ENCODE results near the gene FGD3.

Gene FGD3

GRCh38 chr9:93033531-93033930 is 86.2 kb downstream of the FGD3 start:
- DNase-seq (ENCODE audit: extremely low spot score), result no peak
- ChIA-PET CTCF (interaction anchor here (0.6 kb wide), 1 partner anchor 21 kb away, joined by 4 read pairs; no protein-coding TSS in a partner anchor), POLR2A (no interaction called here)
- no peak for TF ChIP-seq BHLHE40 (IDR thresholded peaks at IDR 0.05; ENCODE audit: borderline replicate concordance)
- TF ChIP-seq SUZ12 (IDR thresholded peaks at IDR 0.05), result no peak
- TF ChIP-seq PKNOX1 (IDR thresholded peaks at IDR 0.05), result no peak
- TF ChIP-seq ARNT (IDR thresholded peaks at IDR 0.05), result no peak
- no peak for TF ChIP-seq CTBP1 (IDR thresholded peaks at IDR 0.05; ENCODE audit: borderline replicate concordance)
- TF ChIP-seq LEF1 (IDR thresholded peaks at IDR 0.05; ENCODE audit: borderline replicate concordance), result no peak

- TF ChIP-seq SP1 (IDR thresholded peaks at IDR 0.05) (no peak), L3MBTL2 (conservative IDR thresholded peaks at IDR 0.05) (no peak), SUZ12 (IDR thresholded peaks at IDR 0.05) (no peak), LEF1 (IDR thresholded peaks at IDR 0.05; ENCODE audit: borderline replicate concordance) (no peak), FOXK2 (IDR thresholded peaks at IDR 0.05) (no peak), CTBP1 (IDR thresholded peaks at IDR 0.05; ENCODE audit: borderline replicate concordance) (no peak)
- DNase-seq (ENCODE audit: extremely low spot score), result no peak
- ChIA-PET POLR2A (no interaction called here), CTCF (no interaction called here)
These were observed 87.9 kb downstream of the FGD3 start for GRCh38 chr9:93035106-93035660.

GRCh38 chr9:93035821-93036351 is 88.6 kb downstream of the FGD3 start:
- TF ChIP-seq ELF4 (IDR thresholded peaks at IDR 0.05) (no peak), PKNOX1 (IDR thresholded peaks at IDR 0.05) (peak; percentile 19; the same call in 1 of the 2 replicates)
- ChIA-PET CTCF (no interaction called here), POLR2A (no interaction called here)
- DNase-seq (ENCODE audit: extremely low spot score), result no peak

GRCh38 chr9:93036887-93037475 is 89.7 kb downstream of the FGD3 start:
- DNase-seq (ENCODE audit: extremely low spot score), result no peak
- POLR2A ChIA-PET, result no interaction called here
- TF ChIP-seq FOXA1 (IDR thresholded peaks at IDR 0.05) (no peak), BHLHE40 (IDR thresholded peaks at IDR 0.05; ENCODE audit: borderline replicate concordance) (no peak), ARNT (IDR thresholded peaks at IDR 0.05) (no peak), CTBP1 (IDR thresholded peaks at IDR 0.05; ENCODE audit: borderline replicate concordance) (no peak)
- CTCF ChIA-PET, result interaction anchor here (1.2 kb wide), 1 partner anchor 9 kb away, joined by 4 read pairs; no protein-coding TSS in a partner anchor

- TF ChIP-seq ARNT (IDR thresholded peaks at IDR 0.05), result no peak
- TF ChIP-seq FOXA1 (IDR thresholded peaks at IDR 0.05), result no peak
- no peak for TF ChIP-seq CTBP1 (IDR thresholded peaks at IDR 0.05; ENCODE audit: borderline replicate concordance)
- no peak for TF ChIP-seq SUZ12 (IDR thresholded peaks at IDR 0.05)
- no peak for TF ChIP-seq FOXM1 (IDR thresholded peaks at IDR 0.05; ENCODE audit: borderline replicate concordance)
- POLR2A ChIA-PET, result no interaction called here
- no peak for DNase-seq (ENCODE audit: extremely low spot score)
- CTCF ChIA-PET, result interaction anchor here (1.2 kb wide), 1 partner anchor 9 kb away, joined by 4 read pairs; no protein-coding TSS in a partner anchor
These were observed 90.2 kb downstream of the FGD3 start for GRCh38 chr9:93037476-93037971.

GRCh38 chr9:93038918-93039317 is 91.6 kb downstream of the FGD3 start:
- no peak for DNase-seq (ENCODE audit: extremely low spot score)
- no peak for TF ChIP-seq ELF4 (IDR thresholded peaks at IDR 0.05)
- TF ChIP-seq BHLHE40 (IDR thresholded peaks at IDR 0.05; ENCODE audit: borderline replicate concordance), result no peak
- TF ChIP-seq FOXM1 (IDR thresholded peaks at IDR 0.05; ENCODE audit: borderline replicate concordance), result no peak
- no peak for TF ChIP-seq ARNT (IDR thresholded peaks at IDR 0.05)
- TF ChIP-seq CTBP1 (IDR thresholded peaks at IDR 0.05; ENCODE audit: borderline replicate concordance), result no peak
- TF ChIP-seq FOXA1 (IDR thresholded peaks at IDR 0.05), result no peak
- no peak for TF ChIP-seq L3MBTL2 (conservative IDR thresholded peaks at IDR 0.05)
- no peak for TF ChIP-seq SUZ12 (IDR thresholded peaks at IDR 0.05)
- TF ChIP-seq FOXK2 (IDR thresholded peaks at IDR 0.05), result no peak
- no peak for TF ChIP-seq SP1 (IDR thresholded peaks at IDR 0.05)
- no peak for TF ChIP-seq ZNF384 (IDR thresholded peaks at IDR 0.05)
- no peak for TF ChIP-seq PKNOX1 (IDR thresholded peaks at IDR 0.05)
- TF ChIP-seq LEF1 (IDR thresholded peaks at IDR 0.05; ENCODE audit: borderline replicate concordance), result no peak
- POLR2A ChIA-PET, result no interaction called here
- CTCF ChIA-PET, result no interaction called here

- no peak for DNase-seq (ENCODE audit: extremely low spot score)
- TF ChIP-seq NFRKB (IDR thresholded peaks at IDR 0.05), result no peak
- TF ChIP-seq HDGF (IDR thresholded peaks at IDR 0.05; ENCODE audit: borderline replicate concordance), result no peak
- TF ChIP-seq FOXM1 (IDR thresholded peaks at IDR 0.05; ENCODE audit: borderline replicate concordance), result no peak
- no peak for TF ChIP-seq ZNF384 (IDR thresholded peaks at IDR 0.05)
- TF ChIP-seq TARDBP (IDR thresholded peaks at IDR 0.05), result no peak
- no peak for TF ChIP-seq PKNOX1 (IDR thresholded peaks at IDR 0.05)
- no peak for TF ChIP-seq ARNT (IDR thresholded peaks at IDR 0.05)
- TF ChIP-seq SUZ12 (IDR thresholded peaks at IDR 0.05), result no peak
- no peak for TF ChIP-seq BHLHE40 (IDR thresholded peaks at IDR 0.05; ENCODE audit: borderline replicate concordance)
- no peak for TF ChIP-seq ELF4 (IDR thresholded peaks at IDR 0.05)
- TF ChIP-seq FOXA1 (IDR thresholded peaks at IDR 0.05), result no peak
- TF ChIP-seq CTBP1 (IDR thresholded peaks at IDR 0.05; ENCODE audit: borderline replicate concordance), result no peak
- no peak for TF ChIP-seq L3MBTL2 (conservative IDR thresholded peaks at IDR 0.05)
- ChIA-PET POLR2A (no interaction called here), CTCF (no interaction called here)
These were observed 92.1 kb downstream of the FGD3 start for GRCh38 chr9:93039456-93039855.

Measured in HEK293T (cell line).